Activated naive CD8-positive, alpha-beta T cell (primary cell): ENCODE data around the gene ASTE1.
A peak's percentile ranks its signal among the peaks of the same experiment; 100 is the strongest.

ENCODE experiments used
- H3K27ac Mint-ChIP-seq: one replicate; pipeline ENCODE4 v1.8.0; 2021; ENCODE audit warnings: mixed read lengths
- H3K27me3 Mint-ChIP-seq: one replicate; pipeline ENCODE4 v1.8.0; 2021; ENCODE audit warnings: mixed read lengths
- H3K36me3 Mint-ChIP-seq: one replicate; pipeline ENCODE4 v1.8.0; 2021; ENCODE audit warnings: mixed read lengths
- H3K4me1 Mint-ChIP-seq: one replicate; pipeline ENCODE4 v1.8.0; 2021; ENCODE audit warnings: low read depth, mixed read lengths
- H3K4me3 Mint-ChIP-seq: one replicate; pipeline ENCODE4 v1.8.0; 2021; ENCODE audit warnings: mild to moderate bottlenecking, mixed read lengths
- H3K9me3 Mint-ChIP-seq: one replicate; pipeline ENCODE4 v1.8.0; 2021; ENCODE audit warnings: low read depth, mixed read lengths

Gene ASTE1

DNA sequence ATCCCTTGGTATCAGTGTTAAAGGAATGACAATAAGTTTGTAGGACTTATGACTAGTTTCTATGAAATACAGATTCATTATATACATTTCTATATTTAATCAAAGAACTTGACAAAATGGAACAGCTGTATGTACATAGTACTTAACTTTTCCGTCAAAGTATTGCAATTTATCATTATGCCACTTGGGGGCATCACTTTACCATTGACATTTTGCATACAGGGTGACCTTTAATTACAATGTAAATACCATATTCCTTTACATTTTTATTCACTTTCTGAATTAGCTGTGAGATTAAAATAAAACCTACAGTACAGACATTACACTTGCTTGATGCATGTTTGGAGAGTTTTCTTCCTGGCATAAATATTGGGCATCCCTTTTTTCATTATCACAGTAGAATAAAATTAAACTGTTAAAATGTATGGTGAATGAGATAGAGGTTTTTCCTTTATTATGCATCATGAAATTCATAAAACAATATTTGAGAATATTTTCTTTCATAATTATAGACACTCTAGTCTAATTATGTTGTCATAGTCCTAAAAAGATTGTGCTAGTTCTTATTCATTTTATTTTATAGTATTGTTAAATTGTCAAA lies 7.0 kb upstream of the ASTE1 start:
- Mint-ChIP-seq H3K4me3 (no peak overlapping the region), H3K27me3 (no peaks in the 10 kb centered on the region), H3K4me1 (no peaks in the 10 kb centered on the region), H3K36me3 (peaks cover 2% of the 10 kb centered on the region), H3K9me3 (no peaks in the 10 kb centered on the region), H3K27ac (no peak overlapping the region)

DNA sequence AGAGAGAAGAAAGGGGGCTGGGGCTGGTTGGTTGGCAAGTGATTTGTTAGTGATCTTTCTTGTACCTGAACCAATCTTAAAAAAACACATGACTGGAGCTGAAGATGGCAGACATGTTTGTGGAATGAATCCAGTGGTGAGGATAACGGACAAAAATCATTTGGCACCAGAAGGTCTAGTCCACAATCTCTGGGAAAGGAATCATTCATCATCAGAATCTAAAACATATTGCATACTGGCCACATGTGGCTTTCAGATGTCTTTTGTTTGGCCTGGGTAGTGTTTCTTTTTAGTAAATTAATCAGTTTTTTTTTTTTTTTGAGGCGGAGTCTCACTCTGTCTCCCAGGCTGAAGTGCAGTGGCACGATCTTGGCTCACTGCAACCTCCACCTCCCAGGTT lies 5.0 kb upstream of the ASTE1 start:
- H3K4me3 Mint-ChIP-seq, result no peak overlapping the region
- no peaks in the 10 kb centered on the region for H3K9me3 Mint-ChIP-seq
- H3K4me1 Mint-ChIP-seq, result peaks cover 6% of the 10 kb centered on the region
- H3K27me3 Mint-ChIP-seq, result no peaks in the 10 kb centered on the region
- H3K27ac Mint-ChIP-seq, result no peak overlapping the region
- H3K36me3 Mint-ChIP-seq, result peaks cover 2% of the 10 kb centered on the region

DNA sequence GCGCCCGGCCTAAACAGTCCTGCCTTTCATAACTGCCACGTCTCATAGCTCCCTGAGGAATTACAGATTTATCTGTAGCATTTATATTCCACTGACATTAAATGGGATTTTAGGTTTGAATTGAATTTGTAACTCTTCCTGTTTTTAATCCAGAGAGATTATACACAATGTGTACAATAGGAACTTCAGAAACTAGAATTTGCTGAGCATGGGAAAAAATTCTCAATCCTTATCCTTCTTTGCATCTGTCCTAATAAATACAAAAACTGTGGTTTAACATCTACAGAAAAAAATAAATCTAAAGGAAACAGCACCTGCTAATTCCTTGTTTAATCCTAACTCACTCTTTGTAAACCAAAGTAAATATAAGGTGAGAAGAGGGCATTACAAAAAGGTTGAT lies 2.2 kb upstream of the ASTE1 start:
- Mint-ChIP-seq H3K4me1 (peaks cover 29% of the 10 kb centered on the region), H3K36me3 (peaks cover 13% of the 10 kb centered on the region), H3K27me3 (no peaks in the 10 kb centered on the region), H3K27ac (no peak overlapping the region), H3K4me3 (peak overlapping the region; percentile 8), H3K9me3 (no peaks in the 10 kb centered on the region)

DNA sequence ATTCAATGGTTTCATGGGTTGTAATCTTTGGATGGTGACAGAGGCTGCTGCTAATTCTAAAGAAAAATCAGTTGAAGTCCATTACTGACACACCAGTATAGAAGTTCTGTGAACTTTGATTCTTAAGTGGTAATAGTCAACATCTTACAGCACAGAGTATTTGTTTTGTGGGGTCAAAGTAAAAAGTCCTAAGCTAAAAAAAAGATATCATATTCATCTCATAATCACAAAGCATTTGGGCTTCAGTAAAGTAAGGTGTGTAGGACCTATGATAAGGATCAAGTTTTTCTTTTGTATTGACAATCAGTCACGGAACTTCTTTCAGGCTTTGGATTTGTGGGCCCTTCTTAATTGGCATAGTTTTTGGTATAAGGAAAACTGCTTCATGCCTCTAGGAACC lies 1.1 kb downstream of the ASTE1 start:
- H3K27ac Mint-ChIP-seq, result peak overlapping the region; percentile 97
- H3K36me3 Mint-ChIP-seq, result peaks cover 25% of the 10 kb centered on the region
- H3K9me3 Mint-ChIP-seq, result no peaks in the 10 kb centered on the region
- H3K27me3 Mint-ChIP-seq, result no peaks in the 10 kb centered on the region
- peak overlapping the region; percentile 89 for H3K4me3 Mint-ChIP-seq
- peaks cover 61% of the 10 kb centered on the region for H3K4me1 Mint-ChIP-seq

DNA sequence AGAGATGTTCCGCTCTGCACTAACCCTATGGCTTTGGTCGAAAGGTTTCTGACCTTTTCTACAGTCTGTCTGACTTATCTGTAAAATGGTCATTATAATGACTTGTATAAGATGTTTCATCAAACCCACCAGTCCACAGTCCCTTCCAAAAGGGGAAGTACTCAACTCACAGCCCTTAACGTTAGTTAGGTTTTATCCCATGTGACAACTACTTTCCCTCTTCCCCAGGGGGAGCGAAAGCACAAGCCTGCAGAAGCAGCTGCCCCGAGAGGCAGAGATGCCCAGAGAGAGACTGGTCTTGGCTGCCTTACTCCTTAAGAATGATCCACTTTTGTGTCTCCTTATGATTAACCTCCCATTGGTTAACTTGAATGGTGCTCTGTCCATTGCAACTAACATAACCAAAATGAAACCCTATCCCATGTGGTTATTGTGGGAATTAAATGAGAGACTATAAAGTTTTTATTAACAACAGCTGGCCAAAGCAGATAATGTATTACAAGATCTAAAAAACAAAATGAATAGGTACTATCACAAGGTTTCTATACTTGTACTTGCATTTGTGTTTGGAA lies 6.4 kb downstream of the ASTE1 start:
- Mint-ChIP-seq H3K4me3 (peak overlapping the region; percentile 46), H3K27ac (peak overlapping the region; percentile 54), H3K4me1 (peaks cover 75% of the 10 kb centered on the region)

DNA sequence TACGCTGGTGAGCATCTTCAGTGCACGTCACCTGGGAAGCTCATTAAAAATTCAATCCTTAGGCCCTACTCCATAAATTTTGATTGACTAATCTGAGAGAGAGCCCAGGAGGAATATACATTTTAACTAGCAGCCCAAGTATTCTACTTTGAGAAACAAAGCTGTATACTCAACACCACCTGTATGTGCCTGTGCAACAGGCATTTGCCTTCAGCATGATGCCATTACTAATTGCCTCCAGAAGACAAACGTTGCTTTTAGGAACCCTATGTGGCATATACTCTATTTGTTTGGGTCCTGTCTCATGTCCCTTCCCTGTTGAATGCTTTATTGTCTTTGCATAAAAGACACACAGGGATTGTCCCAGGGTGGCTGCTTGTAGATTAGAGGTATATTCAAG lies 7.7 kb downstream of the ASTE1 start:
- H3K4me1 Mint-ChIP-seq, result peaks cover 63% of the 10 kb centered on the region
- no peak overlapping the region for H3K27ac Mint-ChIP-seq
- no peaks in the 10 kb centered on the region for H3K27me3 Mint-ChIP-seq
- H3K4me3 Mint-ChIP-seq, result no peak overlapping the region
- peaks cover 30% of the 10 kb centered on the region for H3K36me3 Mint-ChIP-seq
- no peaks in the 10 kb centered on the region for H3K9me3 Mint-ChIP-seq

More for the DNA sequence above, 6.4 kb downstream of the ASTE1 start:
- no peaks in the 10 kb centered on the region for H3K9me3 Mint-ChIP-seq
- no peaks in the 10 kb centered on the region for H3K27me3 Mint-ChIP-seq
- peaks cover 40% of the 10 kb centered on the region for H3K36me3 Mint-ChIP-seq

DNA sequence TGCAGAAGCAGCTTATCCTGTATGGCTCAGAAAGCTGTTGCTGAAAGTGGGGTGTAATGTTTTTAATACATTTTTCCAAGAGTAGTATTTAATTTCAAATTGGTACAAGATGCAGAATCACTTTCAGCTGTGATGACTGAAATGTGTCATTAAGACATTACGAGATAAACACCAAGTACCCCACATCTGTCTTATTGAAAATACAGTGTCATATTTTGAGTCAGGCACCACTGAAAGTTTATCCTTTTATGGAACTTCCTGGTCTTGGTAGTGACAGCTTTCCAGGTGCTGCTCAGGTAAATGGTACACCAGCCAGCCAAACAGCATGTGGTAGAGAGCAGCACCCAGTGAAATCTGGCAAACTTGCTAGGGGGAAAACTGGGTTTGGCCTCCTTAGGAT lies 16.9 kb downstream of the ASTE1 start:
- H3K9me3 Mint-ChIP-seq, result no peaks in the 10 kb centered on the region
- H3K36me3 Mint-ChIP-seq, result peaks cover 17% of the 10 kb centered on the region
- H3K27ac Mint-ChIP-seq, result no peak overlapping the region
- no peaks in the 10 kb centered on the region for H3K27me3 Mint-ChIP-seq
- H3K4me1 Mint-ChIP-seq, result peaks cover 9% of the 10 kb centered on the region
- H3K4me3 Mint-ChIP-seq, result no peak overlapping the region

DNA sequence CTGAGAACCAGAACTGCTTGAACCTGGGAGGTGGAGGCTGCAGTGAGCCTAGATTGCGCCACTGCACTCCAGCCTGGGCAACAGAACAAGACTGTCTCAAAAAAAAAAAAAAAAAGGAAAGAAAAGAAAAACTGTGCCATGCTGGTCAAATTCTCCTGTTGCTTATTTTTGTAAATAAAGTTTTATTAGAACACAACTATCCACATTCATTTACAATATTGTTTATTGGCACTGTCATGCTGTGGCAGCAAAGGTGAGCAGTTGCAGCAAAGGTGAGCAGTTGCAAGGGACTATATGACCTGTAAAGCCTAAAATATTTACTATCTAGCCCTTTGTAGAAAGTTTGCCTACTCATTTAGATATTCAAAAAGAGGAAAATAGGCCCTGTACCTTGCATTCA lies 18.3 kb downstream of the ASTE1 start:
- H3K36me3 Mint-ChIP-seq, result peaks cover 18% of the 10 kb centered on the region
- no peaks in the 10 kb centered on the region for H3K27me3 Mint-ChIP-seq
- no peaks in the 10 kb centered on the region for H3K9me3 Mint-ChIP-seq
- no peak overlapping the region for H3K27ac Mint-ChIP-seq
- H3K4me3 Mint-ChIP-seq, result no peak overlapping the region
- H3K4me1 Mint-ChIP-seq, result peaks cover 8% of the 10 kb centered on the region

DNA sequence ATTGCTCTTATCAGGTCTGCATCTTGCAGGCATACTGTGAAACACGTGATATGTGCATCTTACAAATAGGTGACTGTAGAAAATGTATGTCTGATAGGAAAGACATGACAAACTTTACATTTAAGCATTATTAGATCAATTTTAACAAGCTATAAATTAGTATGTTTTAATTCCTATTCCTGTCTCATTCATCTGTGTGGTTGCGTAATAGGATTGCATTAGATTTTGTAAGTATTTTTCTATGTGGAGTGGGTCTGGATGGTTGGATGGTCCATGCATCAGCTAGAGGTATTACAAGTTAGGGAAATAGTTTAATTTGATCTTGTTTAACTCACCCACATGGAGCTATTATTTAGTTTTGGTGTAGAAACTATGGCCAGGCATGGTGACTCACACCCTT lies 18.8 kb downstream of the ASTE1 start:
- Mint-ChIP-seq H3K9me3 (no peaks in the 10 kb centered on the region), H3K27ac (no peak overlapping the region), H3K4me3 (no peak overlapping the region), H3K4me1 (peaks cover 3% of the 10 kb centered on the region), H3K36me3 (peaks cover 16% of the 10 kb centered on the region), H3K27me3 (no peaks in the 10 kb centered on the region)

DNA sequence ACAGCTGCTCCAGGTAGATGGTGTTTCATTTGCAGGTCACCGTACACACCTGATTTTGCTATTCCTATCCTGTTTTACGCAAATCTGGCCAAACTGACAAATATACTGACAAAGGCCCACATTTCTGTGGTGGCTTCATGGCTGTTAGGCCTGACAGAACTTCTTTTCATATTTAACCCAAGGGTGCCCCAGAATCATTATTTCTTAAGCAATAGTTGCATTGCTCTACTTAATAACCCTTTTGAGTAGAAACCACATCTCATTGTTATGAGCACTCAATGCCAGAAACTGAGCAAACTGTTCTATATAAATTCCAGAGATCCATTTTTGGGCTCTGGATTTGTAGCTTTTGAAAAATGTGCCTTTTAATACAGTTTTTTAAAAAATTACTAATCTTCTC lies 19.4 kb downstream of the ASTE1 start:
- Mint-ChIP-seq H3K36me3 (peaks cover 16% of the 10 kb centered on the region), H3K27ac (no peak overlapping the region), H3K4me3 (no peak overlapping the region), H3K4me1 (peaks cover 3% of the 10 kb centered on the region), H3K27me3 (no peaks in the 10 kb centered on the region), H3K9me3 (no peaks in the 10 kb centered on the region)

DNA sequence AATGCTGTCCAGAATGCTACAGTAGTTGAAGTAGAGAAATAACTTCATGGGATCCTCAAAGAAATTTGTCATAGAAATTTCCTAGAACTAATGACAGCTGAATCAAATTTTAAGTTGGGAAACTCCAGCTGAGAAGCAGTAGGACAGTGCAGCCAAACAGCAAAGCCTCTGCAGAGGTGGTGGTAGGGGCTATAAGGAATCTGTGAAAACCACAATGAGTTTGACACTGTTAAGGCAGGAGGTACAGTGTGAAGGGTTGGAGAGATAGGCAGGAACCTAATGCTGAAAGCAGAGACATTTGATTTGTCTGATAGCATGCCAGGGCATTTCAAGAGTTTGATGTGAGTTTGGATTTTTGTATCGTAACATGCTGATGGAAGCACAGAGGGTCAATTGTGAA lies 22.0 kb downstream of the ASTE1 start:
- H3K4me3 Mint-ChIP-seq, result no peak overlapping the region
- H3K27me3 Mint-ChIP-seq, result no peaks in the 10 kb centered on the region
- H3K36me3 Mint-ChIP-seq, result peaks cover 15% of the 10 kb centered on the region
- no peaks in the 10 kb centered on the region for H3K9me3 Mint-ChIP-seq
- H3K27ac Mint-ChIP-seq, result peak overlapping the region; percentile 72
- peaks cover 4% of the 10 kb centered on the region for H3K4me1 Mint-ChIP-seq

DNA sequence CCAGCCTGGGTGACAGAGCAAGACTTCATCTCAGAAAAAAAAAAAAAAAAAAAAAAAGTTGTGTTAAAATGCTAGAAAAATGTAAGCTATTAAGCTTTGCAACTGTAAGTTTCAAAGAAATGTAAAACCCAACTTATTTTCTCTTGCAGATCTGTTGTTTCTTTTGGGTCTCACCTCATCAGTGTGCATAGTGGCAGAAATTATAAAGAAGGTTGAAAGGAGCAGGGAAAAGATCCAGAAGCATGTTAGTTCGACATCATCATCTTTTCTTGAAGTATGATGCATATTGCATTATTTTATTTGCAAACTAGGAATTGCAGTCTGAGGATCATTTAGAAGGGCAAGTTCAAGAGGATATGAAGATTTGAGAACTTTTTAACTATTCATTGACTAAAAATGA lies 25.6 kb downstream of the ASTE1 start:
- Mint-ChIP-seq H3K4me1 (peaks cover 4% of the 10 kb centered on the region), H3K27ac (no peak overlapping the region), H3K36me3 (peaks cover 16% of the 10 kb centered on the region), H3K9me3 (no peaks in the 10 kb centered on the region), H3K4me3 (no peak overlapping the region), H3K27me3 (no peaks in the 10 kb centered on the region)

DNA sequence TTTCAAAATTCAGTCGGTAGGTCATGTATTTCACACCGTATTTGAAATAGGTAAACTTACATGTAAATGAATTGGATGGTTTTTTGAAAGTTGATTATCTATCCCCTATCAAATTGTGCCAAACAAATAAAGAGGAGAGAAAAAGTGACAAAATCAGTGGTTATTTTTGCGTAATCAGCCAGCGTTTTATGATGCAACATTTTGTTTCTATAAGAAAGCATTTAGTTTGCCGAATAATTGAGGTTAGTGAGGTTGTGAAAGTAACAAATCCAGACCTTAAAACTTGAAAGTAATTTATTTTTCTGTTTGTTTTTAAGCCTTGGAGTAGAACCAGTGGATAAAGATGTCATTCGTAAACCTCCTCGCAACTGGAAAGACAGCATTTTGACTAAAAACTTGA lies 29.3 kb downstream of the ASTE1 start:
- H3K36me3 Mint-ChIP-seq, result peaks cover 11% of the 10 kb centered on the region
- H3K27ac Mint-ChIP-seq, result no peak overlapping the region
- H3K9me3 Mint-ChIP-seq, result no peaks in the 10 kb centered on the region
- no peak overlapping the region for H3K4me3 Mint-ChIP-seq
- no peaks in the 10 kb centered on the region for H3K27me3 Mint-ChIP-seq
- H3K4me1 Mint-ChIP-seq, result peaks cover 1% of the 10 kb centered on the region

DNA sequence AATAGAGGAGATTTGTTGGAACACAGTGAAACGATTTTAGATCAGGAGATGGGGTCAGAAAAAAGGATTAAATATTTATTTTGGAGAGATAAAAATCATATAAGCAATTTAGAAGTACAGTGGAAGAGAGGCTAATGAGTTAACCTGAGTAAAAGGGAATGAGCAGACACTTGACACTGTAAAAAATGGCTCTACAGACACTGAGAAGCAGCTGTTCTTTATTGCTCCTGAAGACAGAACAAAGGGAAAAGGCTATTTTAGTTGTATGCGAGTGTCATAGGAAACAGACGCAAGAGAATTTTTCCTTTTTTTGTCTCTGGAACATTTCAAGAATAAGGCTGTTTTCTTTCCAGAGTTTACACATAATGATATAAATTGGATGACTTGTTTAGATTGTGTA lies 34.3 kb downstream of the ASTE1 start:
- Mint-ChIP-seq H3K27me3 (no peaks in the 10 kb centered on the region), H3K4me3 (no peak overlapping the region), H3K4me1 (no peaks in the 10 kb centered on the region), H3K27ac (no peak overlapping the region), H3K9me3 (no peaks in the 10 kb centered on the region), H3K36me3 (peaks cover 13% of the 10 kb centered on the region)

DNA sequence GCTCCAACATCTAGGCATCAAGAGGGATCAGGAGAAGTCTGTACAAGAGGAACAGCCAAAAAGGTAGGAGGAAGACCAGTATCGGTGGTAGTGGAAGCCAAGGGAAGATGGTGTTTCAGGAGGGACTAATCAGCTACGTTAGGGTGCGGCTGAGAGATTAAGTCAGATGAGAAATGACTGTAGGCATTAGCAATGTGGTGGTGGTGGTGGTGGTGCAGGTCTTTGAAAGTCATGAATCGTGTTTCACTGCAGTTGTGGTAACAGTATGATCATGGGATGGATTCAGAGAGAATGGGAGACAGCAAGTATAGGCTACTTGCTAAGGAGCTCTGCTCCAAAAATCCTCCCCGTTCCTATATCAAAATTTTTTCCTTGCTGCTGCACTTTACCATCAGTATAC lies 35.5 kb downstream of the ASTE1 start:
- H3K4me3 Mint-ChIP-seq, result no peak overlapping the region
- no peaks in the 10 kb centered on the region for H3K4me1 Mint-ChIP-seq
- peaks cover 14% of the 10 kb centered on the region for H3K36me3 Mint-ChIP-seq
- no peaks in the 10 kb centered on the region for H3K9me3 Mint-ChIP-seq
- no peaks in the 10 kb centered on the region for H3K27me3 Mint-ChIP-seq
- H3K27ac Mint-ChIP-seq, result no peak overlapping the region

DNA sequence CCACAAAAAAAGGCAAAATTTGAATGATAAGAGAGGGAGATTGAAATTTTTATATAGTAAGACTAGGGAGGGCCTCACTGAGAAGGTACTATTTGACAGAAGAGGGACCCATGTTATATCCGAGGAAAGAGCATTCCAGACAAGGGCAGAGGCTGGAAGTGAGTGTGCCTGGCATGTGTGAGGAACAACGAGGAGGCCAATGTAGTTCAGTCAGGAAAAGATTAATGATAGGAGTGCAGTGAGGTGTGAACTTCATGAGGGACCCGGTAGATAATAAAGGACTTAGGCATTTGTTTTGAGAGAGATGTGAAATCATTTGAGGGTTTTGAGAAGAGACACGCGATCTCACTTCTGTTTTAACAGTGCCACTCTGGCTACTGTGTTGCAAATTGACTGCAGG lies 36.3 kb downstream of the ASTE1 start:
- Mint-ChIP-seq H3K9me3 (no peaks in the 10 kb centered on the region), H3K36me3 (peaks cover 18% of the 10 kb centered on the region), H3K4me1 (no peaks in the 10 kb centered on the region), H3K4me3 (no peak overlapping the region), H3K27me3 (no peaks in the 10 kb centered on the region), H3K27ac (no peak overlapping the region)
